Astrocyte (in vitro differentiated cells and primary cell): Measurements from ENCODE around the gene TRMT10A. TPM values are rescaled to one million over a fixed set of nuclear protein-coding genes. Genes with fewer than 3 reads are reported as not detected.

Experiments
- DNase-seq: peaks from one replicate; pipeline ENCODE4 v3.0.0-alpha.2; 2010; ENCODE audit warnings: low read depth
- FAIRE-seq: peaks from 2 replicates; lab custom pipeline; 2011; peaks lifted over from hg19 to GRCh38; lab: Jason Lieb, UNC
- H2AFZ ChIP-seq: 2 replicates; pipeline ENCODE4 v1.6.0; 2012; ENCODE audit warnings: low read depth, low read length, inconsistent platforms
- H3K27ac ChIP-seq: 2 replicates; pipeline ENCODE4 v1.5.1; 2011; ENCODE audit warnings: low read depth, low read length, inconsistent platforms
- H3K27me3 ChIP-seq: 2 replicates; pipeline ENCODE4 v1.6.0; 2011; ENCODE audit warnings: low read length, inconsistent platforms; ENCODE audit not compliant: insufficient read depth
- H3K36me3 ChIP-seq: 2 replicates; pipeline ENCODE4 v1.5.1; 2011; ENCODE audit warnings: low read length, inconsistent platforms; ENCODE audit not compliant: insufficient read depth
- H3K4me1 ChIP-seq: 2 replicates; pipeline ENCODE4 v1.5.1; 2011; ENCODE audit warnings: low read length, inconsistent platforms; ENCODE audit not compliant: insufficient read depth
- H3K4me2 ChIP-seq: 2 replicates; pipeline ENCODE4 v1.6.0; 2012; ENCODE audit warnings: low read length, inconsistent platforms
- H3K4me3 ChIP-seq: 2 replicates; pipeline ENCODE4 v1.5.1; 2011; ENCODE audit warnings: low read depth, mild to moderate bottlenecking, low read length, inconsistent platforms; ENCODE audit not compliant: insufficient read depth
- H3K79me2 ChIP-seq: 2 replicates; pipeline ENCODE4 v1.6.0; 2012; ENCODE audit warnings: mild to moderate bottlenecking, low read length, inconsistent platforms; ENCODE audit not compliant: insufficient read depth
- H3K9ac ChIP-seq: 2 replicates; pipeline ENCODE4 v1.6.0; 2012; ENCODE audit warnings: mild to moderate bottlenecking, low read length, inconsistent platforms
- H3K9me3 ChIP-seq: 2 replicates; pipeline ENCODE4 v1.5.1; 2012; ENCODE audit warnings: low read depth, mild to moderate bottlenecking, low read length, inconsistent platforms; ENCODE audit not compliant: insufficient read depth
- H4K20me1 ChIP-seq: 2 replicates; pipeline ENCODE4 v1.6.0; 2012; ENCODE audit warnings: low read length, inconsistent platforms; ENCODE audit not compliant: insufficient read depth
- H3K27ac Mint-ChIP-seq: one replicate; pipeline ENCODE4 v1.8.0; 2021; ENCODE audit warnings: mild to moderate bottlenecking, mixed read lengths; ENCODE audit not compliant: unreplicated experiment
- H3K27me3 Mint-ChIP-seq: one replicate; pipeline ENCODE4 v1.8.0; 2021; ENCODE audit warnings: low read depth, mixed read lengths; ENCODE audit not compliant: unreplicated experiment
- H3K36me3 Mint-ChIP-seq: one replicate; pipeline ENCODE4 v1.8.0; 2021; ENCODE audit warnings: low read depth, mixed read lengths; ENCODE audit not compliant: unreplicated experiment
- H3K4me1 Mint-ChIP-seq: one replicate; pipeline ENCODE4 v1.8.0; 2021; ENCODE audit warnings: low read depth, mixed read lengths; ENCODE audit not compliant: unreplicated experiment
- H3K4me3 Mint-ChIP-seq: one replicate; pipeline ENCODE4 v1.8.0; 2021; ENCODE audit warnings: mild to moderate bottlenecking, moderate library complexity, mixed read lengths; ENCODE audit not compliant: unreplicated experiment
- H3K9me3 Mint-ChIP-seq: one replicate; pipeline ENCODE4 v1.8.0; 2021; ENCODE audit warnings: mild to moderate bottlenecking, mixed read lengths; ENCODE audit not compliant: unreplicated experiment
- EZH2 ChIP-seq: IDR thresholded peaks from 2 replicates; pipeline ENCODE4 v1.6.1; 2012; ENCODE audit warnings: mild to moderate bottlenecking, low read length, inconsistent platforms; ENCODE audit not compliant: insufficient read depth
- total RNA-seq: library from RNA; stranded (reverse); gene quantifications from 2 replicates; pipeline ENCODE4 v1.2.1, GENCODE V29; 2021
- TF ChIP-seq, protein P1 (sequence below): IDR thresholded peaks from 2 replicates; pipeline ENCODE4 v1.5.1; 2011; ENCODE audit warnings: low read depth, mild to moderate bottlenecking, inconsistent platforms, low read length, moderate library complexity; ENCODE audit not compliant: insufficient read depth

Gene TRMT10A
- total RNA-seq, 1 donor from 2014 or later, result 11.8 TPM

DNA sequence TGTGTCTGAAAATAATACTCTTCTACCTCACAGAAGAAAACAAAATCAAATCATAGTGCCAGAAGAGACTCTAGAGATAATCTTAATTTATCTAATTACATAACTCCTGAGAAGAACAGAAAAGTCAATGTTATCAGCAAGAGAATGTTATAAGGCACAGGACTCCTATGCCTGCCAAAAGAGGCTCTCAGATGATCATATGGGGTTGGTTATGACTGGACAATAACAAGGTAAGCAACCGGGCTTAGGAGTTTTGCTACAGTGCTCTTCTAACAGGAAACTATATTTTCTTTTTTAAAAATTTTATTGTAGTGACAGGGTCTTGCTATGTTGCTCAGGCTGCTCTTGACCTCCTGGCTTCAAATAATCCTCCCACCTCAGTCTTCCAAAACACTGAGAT is 56.5 kb downstream of the TRMT10A start:
- Mint-ChIP-seq H3K4me3 (no peak overlapping the region), H3K27me3 (no peaks in the 10 kb centered on the region), H3K4me1 (no peaks in the 10 kb centered on the region), H3K27ac (no peak overlapping the region), H3K36me3 (no peaks in the 10 kb centered on the region), H3K9me3 (peaks cover 11% of the 10 kb centered on the region)
- FAIRE-seq, result no peak
- TF ChIP-seq EZH2, result no peak
- TF ChIP-seq, protein P1, sequence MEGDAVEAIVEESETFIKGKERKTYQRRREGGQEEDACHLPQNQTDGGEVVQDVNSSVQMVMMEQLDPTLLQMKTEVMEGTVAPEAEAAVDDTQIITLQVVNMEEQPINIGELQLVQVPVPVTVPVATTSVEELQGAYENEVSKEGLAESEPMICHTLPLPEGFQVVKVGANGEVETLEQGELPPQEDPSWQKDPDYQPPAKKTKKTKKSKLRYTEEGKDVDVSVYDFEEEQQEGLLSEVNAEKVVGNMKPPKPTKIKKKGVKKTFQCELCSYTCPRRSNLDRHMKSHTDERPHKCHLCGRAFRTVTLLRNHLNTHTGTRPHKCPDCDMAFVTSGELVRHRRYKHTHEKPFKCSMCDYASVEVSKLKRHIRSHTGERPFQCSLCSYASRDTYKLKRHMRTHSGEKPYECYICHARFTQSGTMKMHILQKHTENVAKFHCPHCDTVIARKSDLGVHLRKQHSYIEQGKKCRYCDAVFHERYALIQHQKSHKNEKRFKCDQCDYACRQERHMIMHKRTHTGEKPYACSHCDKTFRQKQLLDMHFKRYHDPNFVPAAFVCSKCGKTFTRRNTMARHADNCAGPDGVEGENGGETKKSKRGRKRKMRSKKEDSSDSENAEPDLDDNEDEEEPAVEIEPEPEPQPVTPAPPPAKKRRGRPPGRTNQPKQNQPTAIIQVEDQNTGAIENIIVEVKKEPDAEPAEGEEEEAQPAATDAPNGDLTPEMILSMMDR, result no peak
- DNase-seq, result no peak
- Histone ChIP-seq H3K27ac (no peak overlapping the region), H3K4me1 (no peaks in the 10 kb centered on the region), H3K27me3 (no peaks in the 10 kb centered on the region), H3K4me2 (no peak overlapping the region), H2AFZ (no peak overlapping the region), H4K20me1 (no peaks in the 10 kb centered on the region), H3K9ac (no peak overlapping the region), H3K36me3 (no peaks in the 10 kb centered on the region), H3K79me2 (no peaks in the 10 kb centered on the region), H3K9me3 (no peaks in the 10 kb centered on the region), H3K4me3 (no peak overlapping the region)

DNA sequence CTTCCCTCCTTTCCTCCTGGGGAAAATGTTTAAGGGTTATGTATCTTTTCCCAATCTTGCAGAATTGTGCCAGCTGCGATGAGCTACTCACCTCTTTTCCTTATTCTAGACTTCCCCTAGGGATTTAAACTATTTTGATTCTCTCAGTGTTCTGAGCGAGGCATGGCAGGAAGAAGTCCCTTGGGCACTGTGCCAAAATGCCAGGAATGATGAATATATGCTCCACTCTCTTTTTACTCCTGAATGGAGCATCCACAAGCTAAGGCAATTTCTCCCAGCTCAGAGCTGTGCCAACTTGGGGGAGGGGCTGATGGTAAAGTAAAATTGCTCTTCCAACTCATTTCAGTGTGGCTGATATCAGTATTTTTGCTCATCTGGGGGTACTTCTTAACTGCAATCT is 57.1 kb downstream of the TRMT10A start:
- Histone ChIP-seq H3K4me3 (no peak overlapping the region), H3K36me3 (no peaks in the 10 kb centered on the region), H3K4me2 (no peak overlapping the region), H3K27ac (no peak overlapping the region), H3K4me1 (no peaks in the 10 kb centered on the region), H3K9me3 (no peaks in the 10 kb centered on the region), H4K20me1 (no peaks in the 10 kb centered on the region), H3K9ac (no peak overlapping the region), H3K27me3 (no peaks in the 10 kb centered on the region), H3K79me2 (no peaks in the 10 kb centered on the region), H2AFZ (no peak overlapping the region)
- Mint-ChIP-seq H3K27ac (no peak overlapping the region), H3K27me3 (no peaks in the 10 kb centered on the region), H3K4me1 (no peaks in the 10 kb centered on the region), H3K9me3 (peaks cover 11% of the 10 kb centered on the region), H3K4me3 (no peak overlapping the region), H3K36me3 (no peaks in the 10 kb centered on the region)
- TF ChIP-seq, protein P1, result no peak
- TF ChIP-seq EZH2, result no peak
- DNase-seq (no peak), FAIRE-seq (no peak)

DNA sequence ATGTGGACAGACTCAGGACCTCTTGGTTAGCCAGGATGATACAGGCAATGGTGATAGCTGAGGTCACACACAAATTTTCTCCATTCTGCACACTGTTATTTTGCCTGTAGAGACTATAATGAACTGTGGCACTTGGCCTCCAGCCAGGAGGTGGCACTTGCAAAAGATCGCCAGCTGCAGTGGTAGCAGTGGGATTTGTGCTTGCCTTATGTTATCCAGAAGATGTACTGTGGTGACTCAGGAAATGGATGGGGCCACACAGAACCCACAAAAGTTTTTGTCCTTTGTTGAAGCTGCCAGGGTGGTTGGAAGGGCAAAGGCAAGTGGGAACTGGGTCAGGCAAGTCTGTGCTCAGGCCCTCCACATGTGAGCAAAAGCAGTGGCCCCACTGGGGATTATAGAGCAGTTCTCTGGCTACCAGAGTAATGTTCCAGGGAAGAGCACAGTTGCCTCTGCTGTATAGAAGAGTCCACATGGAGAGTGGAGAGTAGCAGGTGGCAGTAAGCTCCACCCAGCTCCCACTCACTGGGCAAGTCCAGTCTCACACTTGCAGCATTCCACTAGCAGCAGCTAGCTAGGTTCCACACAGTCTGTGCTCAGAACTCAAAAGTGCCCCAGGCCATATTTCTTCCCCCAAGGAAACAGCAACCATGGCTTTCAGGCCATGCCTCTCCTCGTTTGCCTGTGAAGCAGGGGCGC is 58.9 kb downstream of the TRMT10A start:
- H3K9me3 ChIP-seq, result no peaks in the 10 kb centered on the region
- Mint-ChIP-seq H3K27me3 (no peaks in the 10 kb centered on the region), H3K4me3 (no peak overlapping the region), H3K4me1 (no peaks in the 10 kb centered on the region), H3K9me3 (peaks cover 11% of the 10 kb centered on the region), H3K27ac (no peak overlapping the region), H3K36me3 (no peaks in the 10 kb centered on the region)
- H3K4me1 ChIP-seq, result no peaks in the 10 kb centered on the region
- H2AFZ ChIP-seq, result no peak overlapping the region
- H3K4me3 ChIP-seq, result no peak overlapping the region
- H3K27ac ChIP-seq, result no peak overlapping the region
- H3K36me3 ChIP-seq, result no peaks in the 10 kb centered on the region
- FAIRE-seq (no peak), DNase-seq (no peak)
- H3K79me2 ChIP-seq, result no peaks in the 10 kb centered on the region
- TF ChIP-seq, protein P1, result no peak
- TF ChIP-seq EZH2, result no peak
- no peak overlapping the region for H3K4me2 ChIP-seq
- no peaks in the 10 kb centered on the region for H4K20me1 ChIP-seq
- H3K27me3 ChIP-seq, result no peaks in the 10 kb centered on the region
- no peak overlapping the region for H3K9ac ChIP-seq

Other genes starting within 250 kb of the TRMT10A start
- not detected in 2 replicates for gene ADH1B, start 242.6 kb downstream of the TRMT10A start, total RNA-seq
- gene ADH1C, start 211.3 kb downstream of the TRMT10A start, total RNA-seq, result not detected in 2 replicates
- not detected in 2 replicates for gene ADH7, start 128.7 kb downstream of the TRMT10A start, total RNA-seq
- not detected in 2 replicates for gene C4orf17, start 53.0 kb downstream of the TRMT10A start, total RNA-seq
- 0.29 and 0.41 TPM in 2 replicates for gene MTTP, start 10.8 kb upstream of the TRMT10A start, total RNA-seq
- not detected in 2 replicates for gene C4orf54, start 93.8 kb upstream of the TRMT10A start, total RNA-seq